Hematopoietic multipotent progenitor cell (in vitro differentiated cells): ENCODE data around the gene FBXL7. TPM values are rescaled to one million over a fixed set of nuclear protein-coding genes. Genes with fewer than 3 reads are reported as not detected.

Source experiments
- DNase-seq, 3 donors: peaks; one replicate each; pipeline ENCODE4 v3.0.0-alpha.2; 2011 to 2015; ENCODE audit warnings: low read depth in 2 of 3, low spot score in 2 of 3
- small RNA-seq: library from RNA; depleted of rRNA; stranded (forward); fragments of <200 nt; gene quantifications from one replicate; pipeline ENCODE3, GENCODE V24; 2012
- total RNA-seq: library from RNA; depleted of rRNA; stranded (reverse); fragments of >200 nt; gene quantifications from one replicate; pipeline ENCODE4 v1.2.3, GENCODE V29; 2012

Gene FBXL7
- total RNA-seq, 1 donor, result under 0.01 TPM

DNA sequence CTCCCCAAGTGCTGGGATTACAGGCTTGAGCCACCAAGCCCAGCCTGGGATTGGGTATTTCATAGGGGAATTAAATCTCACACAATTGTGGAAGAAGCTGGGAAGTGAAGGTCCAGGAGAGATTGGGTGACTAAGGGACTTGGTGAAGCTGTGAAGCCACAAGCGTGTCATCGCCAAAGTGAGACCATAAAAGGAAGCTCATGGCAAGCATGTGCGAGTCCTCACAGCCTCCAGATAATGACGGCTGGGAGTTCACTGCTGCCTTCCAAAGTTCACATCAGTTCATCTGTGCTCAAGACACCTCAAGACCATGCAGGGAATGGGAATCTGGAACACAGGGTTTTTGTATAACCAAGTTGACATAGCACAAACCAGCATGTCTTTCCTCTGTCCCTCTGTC is 469.0 kb downstream of the FBXL7 start:
- DNase-seq, result no peak

DNA sequence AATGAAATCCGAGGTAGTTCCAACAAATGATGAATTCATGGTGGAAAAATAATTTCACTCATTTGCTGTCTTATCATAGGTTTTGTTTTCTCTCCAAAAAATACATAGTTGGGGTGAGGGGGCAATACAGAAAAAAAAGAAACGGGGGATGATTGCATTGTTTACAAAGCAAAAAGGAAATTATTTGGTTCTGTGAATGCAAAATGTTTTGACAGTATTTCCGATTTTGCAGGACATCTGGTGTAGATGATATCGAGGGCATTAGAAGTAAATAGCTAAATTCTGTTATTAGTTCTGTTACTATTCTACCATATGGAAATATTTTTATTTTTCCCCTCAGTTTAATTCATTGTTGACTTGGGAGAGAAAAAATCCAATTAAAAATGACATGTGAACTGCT is 477.9 kb downstream of the FBXL7 start:
- no peak for DNase-seq

DNA sequence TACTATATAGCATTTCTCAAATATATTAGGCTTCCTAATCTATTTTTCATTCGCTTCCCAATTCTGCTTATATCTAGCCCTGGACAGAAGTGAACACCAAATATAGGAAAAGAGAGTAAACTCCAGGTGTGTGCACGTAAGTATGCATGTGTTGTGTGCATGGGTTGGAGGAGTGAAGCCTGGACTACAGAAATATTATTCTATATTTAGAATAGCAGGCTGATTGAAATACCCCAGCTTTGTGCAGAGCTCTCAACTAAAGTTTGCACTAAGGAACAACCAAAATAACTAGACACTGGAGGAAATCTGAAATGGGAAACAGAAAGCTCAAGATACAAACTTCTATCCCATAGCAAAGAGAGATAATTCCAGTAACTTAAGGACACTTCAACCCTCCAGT is 480.9 kb downstream of the FBXL7 start:
- no peak for DNase-seq

DNA sequence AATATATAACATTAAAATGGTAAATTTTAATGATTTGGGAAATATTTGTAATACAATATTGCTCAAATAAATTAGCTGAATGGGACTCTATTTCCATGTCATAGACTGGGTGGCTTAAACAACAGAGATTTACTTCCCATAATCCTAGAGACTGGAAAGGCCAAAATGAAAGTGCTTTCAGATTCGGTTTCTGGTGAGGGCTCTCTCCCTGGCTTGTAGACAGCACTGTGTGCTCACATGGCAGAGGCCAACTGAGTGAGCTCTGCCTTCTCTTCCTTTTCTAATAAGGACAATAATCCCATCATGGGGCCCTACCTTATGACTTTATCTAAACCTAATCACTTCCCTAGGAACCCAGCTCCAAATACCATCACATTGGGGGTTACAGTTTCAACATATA is 483.4 kb downstream of the FBXL7 start:
- no peak for DNase-seq

Small RNA genes within 50 kb of the gene (small RNA-seq; reads per million reads assigned to genes)
- not detected for gene MIR887
